ENCODE measurements around the gene DOCK8.

Gene DOCK8

DNA sequence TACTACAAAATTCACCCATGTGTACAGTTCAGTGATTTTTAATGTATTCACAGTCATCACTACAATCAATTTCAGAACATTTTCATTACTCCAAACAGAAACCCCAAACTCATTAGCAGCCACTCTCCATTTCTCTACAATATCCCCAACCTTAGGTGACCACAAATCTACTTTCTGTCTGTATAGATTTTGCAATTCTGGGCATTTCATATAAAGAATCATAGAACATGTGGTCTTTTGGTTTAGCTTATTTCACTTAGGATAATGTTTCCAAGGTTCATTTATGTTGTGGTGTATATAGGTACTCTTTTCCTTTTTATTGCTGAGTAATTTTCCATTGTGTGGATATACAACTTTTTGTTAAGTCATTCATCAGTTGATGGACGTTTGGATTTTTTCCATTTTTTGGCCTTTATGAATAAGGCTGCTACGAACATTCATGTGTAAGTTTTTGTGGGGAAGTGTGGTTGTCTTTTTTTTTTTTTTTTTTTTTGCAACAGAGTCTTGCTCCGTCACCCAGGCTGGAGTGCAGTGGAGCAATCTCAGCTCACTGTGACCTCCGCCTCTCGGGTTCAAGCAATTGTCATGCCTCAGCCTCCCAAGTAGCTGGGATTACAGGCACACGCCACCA, 54.5 kb downstream of the DOCK8 start:
- in situ Hi-C loops (cut with HindIII; ENCODE audit: low pct_ligation_motif_present, low sequenced_read_pairs), result no loop called here
- TF ChIP-seq, protein P1, sequence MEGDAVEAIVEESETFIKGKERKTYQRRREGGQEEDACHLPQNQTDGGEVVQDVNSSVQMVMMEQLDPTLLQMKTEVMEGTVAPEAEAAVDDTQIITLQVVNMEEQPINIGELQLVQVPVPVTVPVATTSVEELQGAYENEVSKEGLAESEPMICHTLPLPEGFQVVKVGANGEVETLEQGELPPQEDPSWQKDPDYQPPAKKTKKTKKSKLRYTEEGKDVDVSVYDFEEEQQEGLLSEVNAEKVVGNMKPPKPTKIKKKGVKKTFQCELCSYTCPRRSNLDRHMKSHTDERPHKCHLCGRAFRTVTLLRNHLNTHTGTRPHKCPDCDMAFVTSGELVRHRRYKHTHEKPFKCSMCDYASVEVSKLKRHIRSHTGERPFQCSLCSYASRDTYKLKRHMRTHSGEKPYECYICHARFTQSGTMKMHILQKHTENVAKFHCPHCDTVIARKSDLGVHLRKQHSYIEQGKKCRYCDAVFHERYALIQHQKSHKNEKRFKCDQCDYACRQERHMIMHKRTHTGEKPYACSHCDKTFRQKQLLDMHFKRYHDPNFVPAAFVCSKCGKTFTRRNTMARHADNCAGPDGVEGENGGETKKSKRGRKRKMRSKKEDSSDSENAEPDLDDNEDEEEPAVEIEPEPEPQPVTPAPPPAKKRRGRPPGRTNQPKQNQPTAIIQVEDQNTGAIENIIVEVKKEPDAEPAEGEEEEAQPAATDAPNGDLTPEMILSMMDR (IDR thresholded peaks at IDR 0.05; ENCODE audit: low read depth, low read length, missing control alignments), result no peak

DNA sequence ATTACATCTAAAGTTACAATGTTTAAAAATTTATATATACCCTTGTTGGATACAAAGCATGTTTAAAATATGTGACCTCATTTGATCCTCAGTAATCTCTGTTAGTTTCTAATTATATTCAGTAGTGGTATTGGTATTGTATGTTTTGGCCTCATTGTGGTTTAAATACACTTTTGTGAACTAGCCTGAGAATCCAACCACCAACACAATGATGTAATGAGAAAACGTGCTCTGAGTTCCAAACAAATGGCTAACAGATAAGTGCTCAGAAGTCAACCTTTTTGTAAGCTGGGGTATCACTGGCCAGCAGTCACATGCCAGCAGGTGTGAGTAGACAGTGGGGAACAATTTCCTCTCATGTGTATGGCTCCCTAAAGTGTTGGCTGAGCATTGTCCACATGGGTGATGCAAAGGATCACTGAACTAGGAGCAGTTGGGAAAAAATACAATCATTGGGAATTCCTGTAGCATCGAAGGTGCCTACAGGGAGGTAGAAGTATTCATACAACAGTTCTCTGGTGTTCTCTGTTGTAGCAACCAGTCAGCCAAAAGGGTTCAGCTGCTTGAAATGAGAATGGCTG, 56.1 kb downstream of the DOCK8 start:
- Histone ChIP-seq H3K4me3 (ENCODE audit: low read depth, low read length) (no peak overlapping the region), H3K27me3 (replicated peaks) (no peaks in the 10 kb centered on the region), H3K36me3 (replicated peaks) (no peaks in the 10 kb centered on the region), H3K27ac (no peak overlapping the region)
- TF ChIP-seq, protein P1 (IDR thresholded peaks at IDR 0.05; ENCODE audit: low read depth, low read length, missing control alignments), result no peak
- in situ Hi-C loops (cut with HindIII; ENCODE audit: low pct_ligation_motif_present, low sequenced_read_pairs), result no loop called here
- no peak for DNase-seq

More for the DNA sequence above, 54.5 kb downstream of the DOCK8 start:
- Histone ChIP-seq H3K27ac (no peak overlapping the region), H3K4me3 (ENCODE audit: low read depth, low read length) (no peak overlapping the region), H3K36me3 (replicated peaks) (no peaks in the 10 kb centered on the region), H3K27me3 (replicated peaks) (no peaks in the 10 kb centered on the region)
- DNase-seq, result no peak

DNA sequence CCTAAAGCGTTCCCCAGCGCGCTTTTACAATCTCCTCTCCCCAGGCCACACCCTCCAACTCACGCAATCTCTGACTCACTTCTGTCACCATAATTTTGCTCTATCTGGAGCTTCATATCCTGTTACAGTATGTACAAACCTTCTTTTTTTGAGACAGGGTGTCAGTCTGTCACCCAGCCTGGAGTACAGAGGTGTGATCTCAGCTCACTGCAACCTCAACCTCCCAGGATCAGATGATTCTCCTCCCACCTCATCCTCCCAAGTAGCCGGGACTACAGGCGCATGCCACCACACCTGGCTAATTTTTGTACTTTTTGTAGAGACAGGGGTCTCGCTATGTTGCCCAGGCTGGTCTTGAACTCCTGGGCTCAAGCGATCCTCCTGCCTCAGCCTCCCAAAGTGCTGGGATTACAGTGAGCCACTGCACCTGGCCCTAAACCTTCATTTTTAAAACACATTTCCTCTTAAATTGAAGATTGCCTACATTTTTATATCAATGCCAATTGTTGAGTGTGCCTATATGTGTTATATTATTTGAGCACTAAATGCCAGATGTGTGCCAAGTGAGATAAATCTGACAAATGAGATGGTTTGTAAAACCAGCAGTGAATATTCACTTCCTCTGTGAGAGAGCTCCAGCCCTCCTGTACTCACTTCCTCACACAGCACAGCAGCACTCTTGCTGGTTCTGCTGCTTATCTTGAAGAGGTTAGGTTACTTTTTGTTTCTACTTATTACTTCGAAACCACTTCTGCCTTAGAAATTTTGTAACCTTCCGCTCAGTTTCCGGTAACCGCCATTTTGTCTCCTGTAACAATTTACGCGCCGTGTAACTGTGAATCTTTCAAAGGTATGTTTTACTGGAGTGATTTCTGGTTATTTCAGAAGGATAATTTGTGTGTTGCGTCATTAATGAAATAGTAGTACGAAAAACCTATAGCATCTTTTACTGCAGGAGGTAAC, 57.9 kb downstream of the DOCK8 start:
- in situ Hi-C loops (cut with HindIII; ENCODE audit: low pct_ligation_motif_present, low sequenced_read_pairs), result no loop called here
- no peaks in the 10 kb centered on the region for H3K36me3 ChIP-seq (replicated peaks)
- no peaks in the 10 kb centered on the region for H3K27me3 ChIP-seq (replicated peaks)
- TF ChIP-seq, protein P1 (IDR thresholded peaks at IDR 0.05; ENCODE audit: low read depth, low read length, missing control alignments), result no peak
- no peak overlapping the region for H3K4me3 ChIP-seq (ENCODE audit: low read depth, low read length)
- no peak overlapping the region for H3K27ac ChIP-seq
- no peak for DNase-seq

DNA sequence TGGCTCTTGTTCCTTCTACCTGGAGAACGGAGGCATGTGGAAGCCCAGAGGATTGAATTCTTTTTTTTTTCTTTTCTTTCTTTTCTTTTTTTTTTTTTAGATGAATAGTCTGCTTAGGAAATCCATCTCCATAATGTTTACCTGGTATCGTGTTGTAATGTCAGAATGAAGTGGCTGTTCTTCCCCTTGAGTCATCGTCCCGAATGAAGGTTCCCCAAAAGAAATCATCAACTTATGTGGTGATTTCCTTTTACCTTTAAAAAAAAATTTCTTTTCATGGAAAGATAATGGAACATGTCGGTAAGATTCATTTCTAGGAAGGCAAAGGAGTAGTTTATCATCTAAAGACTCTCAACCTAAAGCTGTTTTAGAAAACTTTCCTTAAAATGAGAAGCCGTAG, 59.7 kb downstream of the DOCK8 start:
- H3K4me3 ChIP-seq (ENCODE audit: low read depth, low read length), result no peak overlapping the region

DNA sequence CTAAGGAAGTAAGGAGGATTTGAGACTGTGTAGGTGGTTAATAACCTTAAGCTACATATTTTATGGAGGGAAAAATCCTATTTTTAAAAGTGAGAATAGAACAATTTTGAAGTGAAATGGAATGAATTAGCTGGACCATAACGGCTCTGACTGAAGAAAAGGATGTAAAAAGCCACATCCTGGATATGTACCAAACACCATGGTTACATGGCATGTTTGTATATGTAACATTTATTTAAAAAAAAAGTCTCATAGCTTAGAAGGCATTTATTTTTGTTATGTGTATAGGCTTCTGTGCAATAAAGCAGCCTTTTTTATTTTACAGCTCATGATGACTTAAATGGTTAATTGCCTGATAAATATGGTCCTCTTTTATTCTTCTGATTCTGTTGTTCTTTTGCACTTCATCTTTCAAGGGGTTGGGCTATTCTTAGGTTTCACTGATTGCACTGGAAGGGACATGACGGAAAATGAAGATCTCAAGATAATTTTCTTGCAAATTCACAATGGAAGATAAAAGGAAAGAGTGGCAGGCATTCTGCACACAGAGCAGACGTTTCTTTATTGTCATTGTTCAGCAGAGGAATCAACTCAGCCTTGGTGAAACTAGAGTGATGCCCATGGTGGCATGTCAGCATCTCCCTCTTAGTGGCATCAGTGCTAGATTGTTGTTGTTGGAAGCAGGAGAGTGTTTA, 63.1 kb downstream of the DOCK8 start:
- in situ Hi-C loops (cut with HindIII; ENCODE audit: low pct_ligation_motif_present, low sequenced_read_pairs), result no loop called here
- Histone ChIP-seq H3K4me3 (ENCODE audit: low read depth, low read length) (no peak overlapping the region), H3K27me3 (replicated peaks) (no peaks in the 10 kb centered on the region), H3K36me3 (replicated peaks) (no peaks in the 10 kb centered on the region), H3K27ac (no peak overlapping the region)
- no peak for DNase-seq
- TF ChIP-seq, protein P1 (IDR thresholded peaks at IDR 0.05; ENCODE audit: low read depth, low read length, missing control alignments), result no peak

More for the DNA sequence above, 59.7 kb downstream of the DOCK8 start:
- in situ Hi-C loops (cut with HindIII; ENCODE audit: low pct_ligation_motif_present, low sequenced_read_pairs), result no loop called here
- no peak overlapping the region for H3K27ac ChIP-seq
- TF ChIP-seq, protein P1 (IDR thresholded peaks at IDR 0.05; ENCODE audit: low read depth, low read length, missing control alignments), result no peak
- no peak for DNase-seq
- no peaks in the 10 kb centered on the region for H3K27me3 ChIP-seq (replicated peaks)
- H3K36me3 ChIP-seq (replicated peaks), result no peaks in the 10 kb centered on the region

All from brain microvascular endothelial cell (primary cell).